GM18498 (cell line): Measurements from ENCODE around the gene ARHGAP6.

Experiments used
- ATAC-seq: cut with Tn5 transposase; IDR thresholded peaks from one replicate; pipeline ENCODE4 v1.9.1; 2021; ENCODE audit warnings: mild to moderate bottlenecking, moderate library complexity; ENCODE audit not compliant: unreplicated experiment

Gene ARHGAP6

DNA sequence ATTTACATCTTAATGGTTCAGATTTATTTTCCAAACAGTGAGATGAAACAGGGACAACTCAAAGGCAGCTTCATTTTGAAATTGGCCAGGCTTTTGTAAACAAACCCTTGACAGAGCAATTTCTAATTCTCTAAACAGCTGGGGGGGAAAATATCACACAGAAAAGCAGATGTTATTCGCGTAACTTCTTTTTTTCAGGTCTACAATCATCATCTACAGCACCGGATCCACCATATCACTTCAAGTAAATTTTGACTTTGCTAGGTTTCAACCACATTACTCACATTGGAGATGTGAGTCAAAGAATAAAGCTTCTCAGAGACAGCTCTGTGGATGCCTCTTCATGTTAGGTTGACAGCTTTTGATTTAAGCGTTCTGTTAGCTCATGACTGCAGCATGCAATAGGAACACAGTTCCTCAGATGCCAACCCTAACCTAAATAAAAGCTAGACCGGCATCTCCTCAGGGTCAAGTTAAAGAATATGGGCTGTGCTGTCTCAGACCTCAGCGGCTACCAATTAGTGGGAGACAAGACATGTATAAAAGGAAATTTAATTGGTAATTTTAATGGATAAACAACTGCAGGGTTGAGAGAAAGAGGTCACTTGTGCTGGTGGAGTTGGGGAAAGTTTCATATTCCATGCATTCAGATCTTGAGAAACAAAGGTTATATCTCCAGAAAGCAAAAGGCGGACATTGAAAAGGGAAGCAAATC is 345.8 kb downstream of the ARHGAP6 start:
- no peak for ATAC-seq

DNA sequence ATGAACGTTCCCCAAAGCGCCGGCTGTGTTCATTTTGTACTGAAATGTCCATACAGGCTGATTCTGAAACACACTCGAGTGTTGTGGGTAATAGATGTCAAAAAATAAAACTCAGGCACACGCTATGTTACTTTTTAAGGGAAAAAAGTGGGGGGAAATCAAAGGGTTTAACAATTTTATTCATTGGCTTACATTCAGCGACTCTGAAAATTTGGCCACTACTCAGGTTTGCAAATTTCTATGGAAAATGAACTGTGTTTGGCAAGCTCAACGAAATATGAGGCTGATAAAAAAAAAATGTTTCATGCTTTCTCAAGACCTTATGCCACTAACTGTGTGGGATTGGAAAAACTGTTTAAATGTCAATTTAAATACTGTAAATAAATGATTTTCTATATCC is 354.0 kb downstream of the ARHGAP6 start:
- ATAC-seq = no peak

DNA sequence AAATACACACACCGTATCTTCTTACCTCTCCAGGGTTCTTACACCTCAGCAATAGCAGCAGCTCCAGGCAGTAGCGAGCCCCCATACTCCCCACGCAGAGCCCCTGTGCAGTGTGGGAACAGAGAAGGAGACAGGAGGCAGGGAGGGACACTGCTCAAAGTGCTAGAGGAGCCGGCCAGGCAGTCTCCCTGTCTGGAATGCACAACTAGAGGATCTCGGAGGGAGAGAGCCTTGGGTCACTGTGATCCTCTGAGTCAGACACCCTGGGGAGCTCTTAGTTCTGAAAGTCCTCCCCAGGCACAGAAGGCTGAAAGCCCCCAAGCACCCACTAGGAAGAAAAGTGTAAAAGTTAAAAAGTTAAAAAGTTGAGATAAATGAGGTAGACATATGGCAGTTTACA is 356.5 kb downstream of the ARHGAP6 start:
- no peak for ATAC-seq

DNA sequence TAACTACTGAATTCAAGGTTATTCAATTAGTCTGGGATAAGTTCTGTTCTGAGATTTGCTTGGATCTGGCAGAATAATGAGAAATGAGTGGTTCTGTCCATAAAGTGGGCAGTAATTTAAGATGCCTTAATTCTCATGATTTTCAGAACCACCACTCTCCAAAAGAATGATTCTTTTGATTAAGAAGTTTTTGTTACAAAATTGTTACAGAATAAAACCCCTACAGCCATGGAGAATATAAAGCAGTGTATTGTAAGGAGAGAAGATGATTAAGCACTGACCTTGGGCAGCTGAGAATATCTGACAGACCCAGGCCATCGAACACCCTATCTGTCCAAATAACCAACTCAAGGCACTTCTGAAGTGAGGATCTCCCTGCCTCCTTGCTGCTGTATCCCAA is 360.1 kb downstream of the ARHGAP6 start:
- ATAC-seq = no peak

DNA sequence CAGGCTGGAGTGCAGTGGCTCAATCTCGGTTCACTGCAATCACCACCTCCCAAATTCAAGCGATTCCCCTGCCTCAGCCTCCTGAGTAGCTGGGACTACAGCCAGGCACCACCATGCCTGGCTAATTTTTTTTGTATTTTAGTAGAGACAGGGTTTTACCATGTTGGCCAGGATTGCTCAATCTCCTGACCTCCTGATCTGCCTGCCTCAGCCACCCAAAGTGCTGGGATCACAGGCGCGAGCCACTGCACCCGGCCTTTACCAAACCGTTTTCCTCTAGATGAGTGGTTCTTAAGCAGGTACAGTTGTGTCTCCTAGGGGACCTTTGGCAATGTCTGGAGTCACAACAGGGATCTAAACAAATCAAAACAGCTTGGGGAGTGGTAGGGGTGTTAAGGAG is 360.9 kb downstream of the ARHGAP6 start:
- ATAC-seq = no peak

DNA sequence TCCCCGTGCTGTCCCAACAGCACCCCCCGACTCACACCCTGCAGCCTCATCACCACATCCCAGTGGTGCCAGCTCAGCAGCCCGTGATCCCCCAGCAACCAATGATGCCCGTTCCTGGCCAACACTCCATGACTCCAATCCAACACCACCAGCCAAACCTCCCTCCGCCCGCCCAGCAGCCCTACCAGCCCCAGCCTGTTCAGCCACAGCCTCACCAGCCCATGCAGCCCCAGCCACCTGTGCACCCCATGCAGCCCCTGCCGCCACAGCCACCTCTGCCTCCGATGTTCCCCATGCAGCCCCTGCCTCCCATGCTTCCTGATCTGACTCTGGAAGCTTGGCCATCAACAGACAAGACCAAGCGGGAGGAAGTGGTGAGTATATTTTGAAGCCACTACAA is 367.1 kb downstream of the ARHGAP6 start:
- no peak for ATAC-seq

DNA sequence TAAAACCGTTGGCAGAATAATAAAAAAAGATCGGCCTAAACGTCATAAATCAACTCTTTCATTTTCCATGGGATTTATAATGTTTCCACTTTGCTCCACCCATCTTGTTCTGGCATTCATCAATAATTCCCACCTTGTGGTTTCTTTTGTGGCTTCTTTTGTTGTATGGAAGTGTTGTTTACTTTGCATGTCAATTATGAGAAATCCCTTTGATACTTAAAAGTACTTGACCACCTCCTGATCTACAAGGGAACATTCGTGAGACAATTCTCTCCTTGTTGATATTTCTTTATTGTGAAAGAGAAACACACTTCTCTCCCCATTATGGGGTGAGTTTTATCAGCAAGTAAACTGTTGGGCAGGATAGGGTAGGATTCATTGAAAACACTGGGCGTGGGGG is 369.7 kb downstream of the ARHGAP6 start:
- ATAC-seq = no peak

DNA sequence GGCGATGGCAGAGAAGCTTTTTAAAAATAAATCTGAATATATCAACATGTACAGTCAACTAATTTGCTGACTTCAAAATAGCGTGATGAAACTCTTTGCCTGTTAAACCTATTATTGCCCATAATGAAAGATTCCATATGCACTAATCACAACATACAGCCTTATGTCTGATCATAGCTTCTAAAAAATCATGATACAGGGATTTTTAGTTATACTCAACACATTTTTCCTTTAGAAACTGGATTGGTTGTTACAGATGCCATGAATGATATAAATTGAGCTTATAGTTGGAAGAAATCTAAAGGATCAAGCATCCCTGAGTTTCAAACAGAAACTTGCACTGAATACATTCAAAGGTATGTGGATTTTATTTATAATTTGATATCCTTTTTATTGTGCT is 372.6 kb downstream of the ARHGAP6 start, which contains the start of gene AMELX:
Gene AMELX, plus strand, starts transcription at position 301 of the 400 bp plus-strand sequence. CDS start 1,376 bp downstream, outside the sequence.
- ATAC-seq = no peak

DNA sequence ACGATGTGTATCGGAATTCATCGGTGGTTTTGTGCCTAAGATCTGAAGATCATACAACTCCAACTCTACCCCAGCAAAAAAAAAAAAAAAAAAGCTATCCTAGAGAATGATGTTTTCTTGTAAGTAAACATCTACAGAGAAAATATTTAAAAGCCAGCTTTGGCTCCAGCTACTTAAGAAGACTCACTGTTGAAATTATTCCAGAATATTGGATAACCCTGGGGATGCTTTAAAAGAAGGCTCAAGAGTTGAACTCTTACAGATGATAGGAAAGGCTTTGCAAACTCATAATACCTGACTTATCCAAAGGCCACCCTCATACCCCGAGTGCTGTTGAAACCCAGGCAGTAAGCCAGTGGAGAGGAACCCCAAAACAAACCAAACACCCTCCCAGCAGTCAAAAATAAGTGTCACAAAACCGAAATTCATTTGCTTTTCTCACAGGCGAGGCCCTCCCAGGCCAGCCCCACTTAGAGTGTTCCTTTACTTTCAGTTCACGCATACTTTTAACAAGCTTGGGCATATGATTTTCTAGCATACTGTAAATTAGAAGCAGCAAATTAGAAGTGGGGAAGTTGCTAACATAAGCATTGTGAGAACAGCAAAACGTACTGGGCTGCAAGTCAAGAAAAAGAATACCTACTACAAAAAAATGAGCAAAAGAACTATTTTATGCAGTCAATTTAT is 375.2 kb downstream of the ARHGAP6 start:
- peak; percentile 63 for ATAC-seq

DNA sequence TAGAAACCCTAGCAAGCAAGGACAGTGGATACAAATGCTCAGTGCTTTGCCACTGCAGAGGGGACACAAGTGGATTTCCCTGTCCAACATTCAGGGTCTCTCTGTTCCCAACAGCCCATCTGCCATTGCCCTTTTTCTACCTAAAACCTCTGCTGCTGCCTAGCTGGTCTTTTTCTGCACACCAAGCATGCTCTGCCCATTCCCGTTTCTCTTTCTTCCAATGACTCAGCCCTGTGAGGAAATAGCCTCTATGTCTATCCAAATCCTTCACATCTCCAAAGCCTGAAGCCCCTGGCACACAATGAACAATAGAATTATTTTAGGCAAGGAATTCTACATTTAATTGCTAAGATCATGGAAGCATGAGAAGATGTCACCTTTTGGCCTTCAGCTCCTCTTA is 378.2 kb downstream of the ARHGAP6 start:
- ATAC-seq = no peak

DNA sequence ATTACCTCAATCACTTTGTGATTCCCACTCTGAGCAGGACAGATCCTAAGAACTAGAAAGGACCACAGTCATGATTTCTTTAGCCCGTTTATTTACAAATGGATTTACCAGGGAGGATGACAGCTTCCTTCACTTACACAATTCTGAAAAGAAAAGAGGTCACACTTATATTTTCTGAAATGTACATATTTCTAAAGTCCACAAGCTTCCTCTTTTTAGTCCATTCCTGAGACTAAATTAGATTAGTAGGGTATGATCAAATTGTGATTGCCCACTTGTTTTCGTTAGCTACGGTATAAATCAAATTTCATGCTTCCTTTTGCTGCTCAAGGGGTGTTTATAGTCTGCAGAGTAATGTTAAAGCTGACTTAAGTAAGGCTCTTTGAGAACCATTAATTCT is 380.1 kb downstream of the ARHGAP6 start:
- no peak for ATAC-seq

DNA sequence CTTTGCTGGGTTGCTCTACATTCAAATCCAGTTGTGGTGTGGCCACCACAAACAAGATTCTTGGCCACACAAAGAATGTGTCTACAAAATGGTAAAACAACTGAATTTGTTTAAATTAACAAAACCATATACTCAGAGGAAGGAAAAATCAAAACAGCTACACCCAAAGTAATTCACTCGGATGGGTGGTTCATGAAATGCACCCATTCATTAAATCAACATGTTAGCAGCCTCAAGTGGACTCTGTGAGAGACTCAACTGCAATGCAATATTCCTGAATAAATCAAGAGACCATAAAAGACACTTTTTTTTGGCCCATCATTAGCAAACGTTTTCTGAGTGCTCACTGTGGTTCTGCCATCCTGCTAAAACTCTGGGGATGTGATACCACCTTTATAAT is 383.7 kb downstream of the ARHGAP6 start:
- no peak for ATAC-seq

DNA sequence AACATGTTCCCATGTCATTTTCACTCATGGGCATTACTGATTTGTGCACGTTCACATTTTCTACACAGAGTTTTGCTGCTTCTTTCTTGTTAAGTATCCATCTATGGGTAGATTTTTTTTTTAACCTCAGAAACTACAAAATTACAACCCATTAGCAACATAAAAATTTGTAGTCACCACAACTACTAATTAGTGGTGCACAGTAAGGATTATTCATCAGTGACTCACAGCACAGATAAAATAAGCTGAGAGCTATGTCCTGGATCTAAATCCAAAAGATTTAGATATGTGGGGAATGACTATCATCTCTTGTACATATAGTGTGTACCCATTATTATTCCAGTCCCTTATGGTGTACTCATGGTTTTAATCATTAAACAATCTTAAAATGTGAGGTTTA is 392.2 kb downstream of the ARHGAP6 start:
- no peak for ATAC-seq

DNA sequence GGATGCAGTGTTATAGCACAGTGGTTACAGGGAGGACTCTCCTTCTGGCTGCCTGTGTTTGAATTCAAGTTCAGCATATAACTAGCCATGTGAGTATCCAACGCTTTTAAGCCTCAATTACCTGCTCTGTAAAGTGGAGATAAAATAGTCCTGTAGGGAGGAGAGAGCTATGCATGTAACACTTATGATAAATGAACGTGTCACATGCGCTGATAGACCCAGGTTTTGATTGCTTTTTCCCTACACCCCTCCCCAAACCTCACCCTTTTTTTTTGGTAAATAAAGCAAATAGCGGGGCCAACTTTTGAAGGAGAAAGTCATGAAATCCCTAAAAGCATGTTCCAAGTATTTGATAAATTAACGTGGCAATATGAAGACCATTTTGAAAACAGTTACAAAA is 392.9 kb downstream of the ARHGAP6 start:
- ATAC-seq = no peak

DNA sequence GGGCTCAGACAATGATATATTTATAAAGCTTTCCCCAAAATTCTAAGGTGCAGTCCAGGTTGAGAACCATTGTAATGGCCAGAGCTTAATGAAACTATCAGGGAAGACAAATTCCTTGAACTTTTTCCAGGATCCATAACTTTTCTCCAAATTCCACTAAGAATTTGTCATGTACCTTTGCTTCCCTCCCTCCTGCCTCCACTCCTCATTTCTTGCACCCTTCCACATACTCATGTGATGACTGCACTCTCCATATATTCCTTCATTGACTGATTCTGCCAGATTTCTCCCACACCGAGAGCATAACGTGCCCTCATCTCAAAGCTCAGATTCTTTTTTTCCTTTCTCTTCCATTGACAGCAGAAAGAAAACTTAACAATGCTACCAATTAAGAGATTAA is 393.4 kb downstream of the ARHGAP6 start:
- no peak for ATAC-seq

DNA sequence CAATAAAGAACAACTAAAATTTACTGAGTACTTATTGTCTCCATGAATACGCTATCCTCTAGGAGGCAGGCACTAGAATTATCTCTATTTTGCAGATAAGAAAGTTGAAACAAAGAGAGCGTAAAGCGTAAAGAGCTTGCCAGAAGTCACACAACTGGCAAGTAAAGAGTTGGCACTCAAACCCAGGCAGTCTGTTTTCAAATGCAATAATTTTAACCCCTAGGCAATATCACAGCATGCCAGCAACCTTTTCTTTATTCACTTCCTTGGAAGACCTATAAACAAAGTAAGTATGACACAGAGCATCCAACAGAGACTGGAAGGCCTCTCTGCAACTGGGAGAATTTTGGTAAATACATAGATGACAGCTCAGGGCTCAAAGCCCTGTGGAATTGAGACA is 395.7 kb downstream of the ARHGAP6 start:
- ATAC-seq = no peak

DNA sequence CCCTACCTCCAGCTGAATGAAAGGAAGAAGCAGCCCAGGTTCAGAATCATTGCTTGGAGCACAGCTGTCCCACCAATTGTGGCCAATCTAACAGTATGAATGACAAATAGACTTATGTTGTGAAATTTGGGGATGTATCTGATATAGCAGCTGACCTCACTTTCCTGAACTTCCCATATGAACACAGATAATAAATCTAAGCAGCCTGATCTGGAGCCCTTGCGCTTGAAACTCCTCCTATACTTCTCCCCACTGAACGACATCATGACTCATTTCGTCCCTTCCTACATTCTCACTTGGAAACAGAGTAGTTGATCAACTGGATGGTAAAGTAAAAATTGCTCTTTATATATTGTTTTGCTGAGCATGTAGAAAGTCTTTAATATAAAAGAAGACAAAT is 396.7 kb downstream of the ARHGAP6 start:
- no peak for ATAC-seq

DNA sequence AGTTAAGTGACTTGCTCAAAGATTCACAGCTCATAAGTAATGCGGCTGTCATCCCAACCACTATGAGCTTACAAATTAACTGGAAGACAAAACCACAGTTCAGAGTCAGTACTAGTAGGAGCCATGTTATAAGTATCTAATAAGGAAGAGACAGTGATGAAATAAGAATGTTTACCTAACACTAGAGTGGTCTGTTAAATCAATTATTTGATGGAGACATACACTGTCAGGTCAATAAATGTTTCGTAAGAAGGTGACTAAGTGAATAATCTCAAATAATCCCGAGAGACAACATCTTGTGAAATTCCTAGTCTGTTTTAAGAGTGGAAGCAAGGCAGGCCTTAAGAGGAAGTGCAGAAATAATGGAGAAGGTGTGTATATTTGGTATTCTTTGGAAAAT is 398.3 kb downstream of the ARHGAP6 start:
- ATAC-seq = no peak

DNA sequence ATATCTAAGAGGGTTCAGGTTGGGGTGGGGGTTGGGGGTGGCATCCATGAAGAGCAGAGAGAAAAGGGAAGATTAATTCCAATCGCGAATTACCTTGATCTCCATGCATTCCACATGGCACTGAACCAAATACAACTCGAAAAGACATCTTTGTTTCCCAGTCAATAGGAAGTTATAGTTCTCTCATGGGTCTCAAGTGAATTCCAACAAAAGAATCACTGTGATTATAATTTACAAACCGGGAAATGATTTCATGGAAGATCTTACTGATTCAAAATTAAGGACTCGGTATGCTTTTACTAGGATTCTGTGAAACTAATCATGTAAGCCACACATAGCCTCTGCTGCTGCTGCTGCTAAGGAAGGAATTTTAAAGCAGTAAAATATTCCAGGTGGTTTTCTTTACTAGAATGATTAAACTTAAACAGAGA is 399.1 kb downstream of the ARHGAP6 start:
- no peak for ATAC-seq

DNA sequence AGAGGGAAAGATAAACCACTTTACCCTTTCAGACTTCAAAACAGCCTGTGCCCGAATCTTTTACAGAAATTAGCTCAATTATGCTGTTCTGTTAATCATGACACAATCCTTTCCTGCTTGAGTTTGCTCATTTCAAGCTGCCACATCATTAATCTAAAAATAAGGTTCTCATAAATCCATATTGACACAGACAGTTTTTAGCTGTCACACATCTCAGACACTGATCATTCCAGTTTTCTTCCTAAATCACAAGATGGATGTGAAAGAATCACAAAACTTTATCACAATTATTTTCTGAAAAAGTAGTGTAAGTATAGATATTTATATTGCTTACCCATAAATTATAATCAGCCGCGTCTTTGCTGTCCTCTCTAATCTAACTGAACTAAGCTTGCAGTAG is 400.4 kb downstream of the ARHGAP6 start:
- no peak for ATAC-seq

DNA sequence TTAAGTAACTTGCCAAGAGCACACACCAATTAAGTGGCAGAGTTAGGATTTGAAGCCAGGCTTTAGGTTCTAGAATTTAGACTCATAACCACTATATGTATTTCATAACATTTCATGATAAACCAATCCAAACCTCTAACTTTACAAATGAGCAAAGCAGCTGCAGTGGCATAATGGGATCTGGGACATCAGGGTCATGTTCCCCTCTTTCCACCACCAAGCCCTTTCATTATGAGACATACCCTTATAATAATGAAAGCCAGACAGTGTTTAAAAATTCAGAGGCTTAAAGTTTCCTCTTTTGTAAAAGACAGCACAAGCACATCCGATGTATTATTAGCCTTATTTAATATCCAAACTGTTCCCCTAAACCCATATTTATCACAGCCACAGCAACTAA is 400.8 kb downstream of the ARHGAP6 start:
- no peak for ATAC-seq

DNA sequence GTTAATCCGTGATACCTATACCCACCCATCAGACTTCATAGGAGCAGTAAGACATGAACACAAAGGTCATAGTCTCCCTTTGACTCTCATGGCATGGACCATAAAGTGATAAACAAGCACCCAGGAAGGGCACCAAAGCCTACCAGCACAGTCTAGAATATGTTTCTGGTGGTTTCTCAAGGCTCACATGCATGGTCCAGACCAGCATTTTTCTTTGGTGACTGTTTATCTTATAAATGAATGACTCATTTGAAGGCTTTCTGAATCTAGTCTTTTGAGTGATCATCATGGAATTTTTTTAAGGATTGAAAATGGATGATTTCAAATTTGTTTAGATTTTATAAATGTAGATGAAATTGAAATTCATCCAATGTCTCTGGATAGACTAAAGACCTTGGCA is 404.5 kb downstream of the ARHGAP6 start:
- no peak for ATAC-seq

DNA sequence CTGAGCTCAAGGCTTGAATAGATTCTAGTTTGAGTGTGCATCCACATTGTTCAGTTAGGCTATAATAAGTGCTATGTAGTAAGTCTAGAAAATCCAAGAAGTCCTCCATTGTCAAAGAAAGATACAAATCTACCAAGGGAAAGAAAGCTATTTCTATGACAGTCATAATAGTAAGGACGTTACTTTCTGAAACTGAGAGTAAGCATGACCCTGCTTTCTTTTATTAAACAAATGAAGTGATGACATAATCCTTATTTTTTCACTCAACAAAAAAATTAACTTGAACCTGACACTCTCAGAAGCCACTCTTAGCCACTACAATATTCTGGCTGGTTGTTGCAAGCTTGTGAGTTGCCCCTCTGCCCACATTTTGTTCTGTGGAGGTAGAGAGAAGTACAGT is 406.3 kb downstream of the ARHGAP6 start:
- no peak for ATAC-seq
